T47D (cell line): ENCODE data around the gene NOTCH4.
A peak's percentile ranks its signal among the peaks of the same experiment; 100 is the strongest.
"Not testable (repeated sequence)": the region's sequence is repeated elsewhere in the genome, so short reads cannot be mapped to it uniquely, and the experiment has no call there.

ENCODE experiments used
- DNase-seq, 2 experiments: peaks; one replicate each; pipeline versions ENCODE4 v3.0.0 to v3.0.0-alpha.2; 2011 to 2012; ENCODE audit warnings: low read depth in 1 of 2, low spot score in 1 of 2
- JUND ChIP-seq: IDR thresholded peaks from 2 replicates; pipeline ENCODE4 v1.6.1; 2012; ENCODE audit warnings: low read depth
- in situ Hi-C: cut with HindIII; loops from 2 replicates; pipeline ENCODE4 v1.10.0; 2016; ENCODE audit warnings: low sequenced_read_pairs, low pct_unique_long_range_greater_than_20kb

The NOTCH4 gene

DNA sequence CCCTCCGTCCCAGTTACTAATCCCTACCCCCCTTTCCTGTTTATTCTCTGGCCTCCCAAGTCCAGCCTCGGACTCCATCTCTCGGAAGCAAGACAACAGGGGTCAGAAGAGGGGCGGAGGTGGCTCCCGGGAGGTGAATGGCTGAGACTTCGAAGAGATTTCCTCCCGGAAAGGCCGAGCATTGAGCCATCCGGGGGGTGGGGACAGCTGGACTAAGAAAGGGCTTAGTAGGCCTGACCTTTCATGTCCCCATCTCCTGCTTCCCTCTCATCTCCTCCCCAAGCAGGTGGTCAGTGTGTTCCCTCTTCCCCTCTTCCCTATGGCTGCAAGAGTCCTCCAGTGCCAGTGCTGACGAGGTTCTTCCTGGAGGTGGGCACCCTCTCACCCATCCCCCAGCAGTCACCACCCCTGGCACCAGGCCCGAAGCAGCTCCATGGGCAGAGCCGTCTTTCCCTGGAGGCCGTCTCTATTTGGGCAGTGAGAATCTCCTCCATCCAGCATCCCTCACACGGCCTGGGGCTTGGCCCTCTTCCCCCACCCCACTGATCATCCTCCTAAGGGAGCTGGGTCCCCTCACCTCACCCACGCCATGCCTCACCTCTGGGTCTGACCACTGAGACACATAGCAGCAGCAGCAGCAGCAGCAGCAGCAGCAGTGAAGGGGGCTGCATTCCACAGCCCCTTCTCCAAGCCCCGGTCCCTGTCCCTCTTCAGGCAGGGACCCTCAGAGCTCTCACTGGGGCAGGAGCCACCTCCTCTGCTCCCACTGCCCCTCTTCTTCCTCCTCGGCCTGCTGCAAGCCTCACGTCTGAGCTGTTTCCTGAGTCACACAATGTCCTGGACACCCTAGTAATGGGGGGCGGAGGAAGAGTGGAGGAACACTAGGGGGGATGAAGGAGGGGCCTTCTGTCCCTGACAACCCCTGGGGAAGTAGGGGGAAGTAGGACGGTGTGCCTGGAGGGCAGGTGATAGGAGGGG is at the start of gene NOTCH4:
NOTCH4 (minus strand) TSS at position 810 of the 978 bp plus-strand sequence; CDS start at position 671, 139 bp downstream.
- TF ChIP-seq JUND = no peak
- in situ Hi-C loops = no loop called here
- no peak for DNase-seq

DNA sequence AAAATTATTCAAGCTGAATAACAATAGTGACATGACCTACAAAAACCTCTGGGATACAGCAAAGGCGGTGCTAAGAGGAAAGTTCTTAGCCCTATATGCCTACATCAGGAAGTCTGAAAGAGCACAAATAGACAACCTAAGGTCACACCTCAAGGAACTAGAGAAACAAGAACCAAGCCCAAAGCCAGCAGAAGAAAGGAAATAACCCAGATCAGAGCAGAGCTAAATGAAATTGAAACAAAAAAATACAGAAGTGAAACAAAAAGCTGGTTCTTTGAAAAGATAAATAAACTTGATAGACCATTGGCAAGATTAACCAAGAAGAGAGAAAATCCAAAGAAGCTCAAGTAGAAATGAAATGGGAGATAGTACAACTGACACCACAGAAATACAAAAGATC is 47.6 kb upstream of the NOTCH4 start:
- TF ChIP-seq JUND = no peak
- no peak for DNase-seq
- in situ Hi-C loops = no loop called here

DNA sequence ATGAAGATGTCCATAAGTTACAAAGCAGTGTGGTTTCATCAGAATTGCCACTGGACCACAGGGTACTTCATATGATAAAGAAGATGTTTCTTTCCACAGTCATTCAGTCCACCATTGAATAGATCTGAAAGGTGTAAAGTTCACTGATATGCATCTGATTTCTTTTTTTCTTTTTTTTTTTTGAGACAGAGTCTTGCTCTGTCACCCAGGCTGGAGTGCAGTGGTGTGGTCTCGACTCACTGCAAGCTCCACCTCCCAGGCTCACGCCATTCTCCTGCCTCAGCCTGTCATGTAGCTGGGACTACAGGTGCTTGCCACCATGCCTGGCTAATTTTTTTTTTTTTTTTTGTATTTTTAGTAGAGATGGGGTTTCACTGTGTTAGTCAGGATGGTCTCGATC is 44.6 kb upstream of the NOTCH4 start:
- in situ Hi-C loops, DNase-seq: not testable (repeated sequence)

DNA sequence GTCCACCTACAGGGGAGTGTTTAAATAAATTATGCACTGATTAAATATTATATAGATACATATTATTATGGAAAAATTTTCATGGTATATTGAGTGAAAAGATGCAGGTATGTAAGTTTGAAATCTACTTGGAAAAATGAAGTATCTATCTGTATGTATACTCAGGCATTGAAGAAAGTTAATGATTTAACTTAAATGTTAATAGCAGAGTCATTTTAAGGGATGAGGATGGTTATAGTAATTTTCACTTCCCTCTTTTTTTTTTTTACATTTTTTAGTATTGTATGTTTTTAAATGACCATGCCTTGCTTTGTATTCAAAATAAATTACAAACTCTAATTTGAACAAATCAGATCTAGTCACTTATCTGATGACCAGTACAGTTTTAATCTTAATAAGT is 43.2 kb upstream of the NOTCH4 start:
- in situ Hi-C loops = no loop called here
- TF ChIP-seq JUND = no peak
- DNase-seq = no peak

DNA sequence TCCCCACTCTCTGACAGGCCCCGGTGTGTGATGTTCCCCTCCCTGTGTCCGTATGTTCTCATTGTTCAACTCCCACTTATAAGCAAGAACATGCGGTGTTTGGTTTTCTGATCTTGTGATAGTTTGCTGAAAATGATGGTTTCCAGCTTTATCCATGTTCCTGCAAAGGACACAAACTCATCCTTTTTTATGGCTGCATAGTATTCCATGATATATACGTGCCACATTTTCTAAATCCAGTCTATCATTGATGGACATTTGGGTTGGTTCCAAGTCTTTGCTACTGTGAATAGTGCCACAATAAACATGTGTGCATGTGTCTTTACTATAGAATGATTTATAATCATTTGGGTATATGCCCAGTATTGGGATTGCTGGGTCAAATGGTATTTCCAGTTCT is 33.4 kb upstream of the NOTCH4 start:
- DNase-seq, in situ Hi-C loops: not testable (repeated sequence)

DNA sequence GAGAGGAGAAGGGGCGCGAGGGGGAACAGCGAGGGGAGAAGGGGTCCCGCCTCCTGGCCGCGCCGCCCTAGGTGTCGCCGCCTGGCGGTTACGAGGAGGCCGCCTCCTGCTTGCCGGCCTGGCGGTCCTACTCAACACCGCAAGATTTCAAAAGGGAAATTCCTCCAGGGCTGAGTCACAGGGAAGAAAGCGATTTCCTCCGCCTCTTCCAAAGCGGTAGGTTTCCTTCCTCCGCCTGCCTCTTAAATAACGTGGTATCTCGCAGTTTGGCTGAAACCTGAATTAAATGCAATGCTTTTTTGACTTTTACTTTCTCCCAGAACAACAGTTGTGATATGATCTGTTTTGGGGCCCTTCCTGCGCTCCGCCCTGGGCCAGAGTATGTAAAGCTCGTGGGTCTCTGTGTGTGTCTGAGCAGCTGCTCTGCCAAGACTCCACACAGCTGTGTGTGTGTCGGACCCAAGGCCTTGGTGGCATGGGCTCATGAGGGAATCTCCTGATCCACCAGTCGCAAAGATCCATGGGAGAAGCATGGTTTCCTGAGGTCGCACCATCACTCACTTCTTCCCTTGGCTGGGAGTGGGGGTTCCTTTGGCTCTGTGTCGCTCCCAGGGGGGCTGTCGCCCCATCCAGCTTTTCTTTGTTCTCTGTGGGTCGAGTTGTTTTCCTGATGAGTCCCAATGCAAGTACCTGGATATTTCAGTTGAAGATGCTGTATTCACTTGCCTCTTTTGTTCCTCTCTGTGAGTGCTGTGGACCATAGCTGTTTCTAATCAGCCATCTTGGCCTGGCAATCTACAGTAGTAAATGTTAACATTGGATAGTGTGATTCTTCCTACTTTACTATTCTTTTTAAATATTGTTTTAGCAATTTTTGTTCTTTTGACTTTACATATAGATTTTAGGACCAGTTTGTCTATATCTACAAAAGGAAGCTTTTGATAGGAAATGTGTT is 31.6 kb upstream of the NOTCH4 start:
- in situ Hi-C loops = no loop called here
- TF ChIP-seq JUND = no peak
- peak in 1 of 2 experiments; percentile 48 for DNase-seq

DNA sequence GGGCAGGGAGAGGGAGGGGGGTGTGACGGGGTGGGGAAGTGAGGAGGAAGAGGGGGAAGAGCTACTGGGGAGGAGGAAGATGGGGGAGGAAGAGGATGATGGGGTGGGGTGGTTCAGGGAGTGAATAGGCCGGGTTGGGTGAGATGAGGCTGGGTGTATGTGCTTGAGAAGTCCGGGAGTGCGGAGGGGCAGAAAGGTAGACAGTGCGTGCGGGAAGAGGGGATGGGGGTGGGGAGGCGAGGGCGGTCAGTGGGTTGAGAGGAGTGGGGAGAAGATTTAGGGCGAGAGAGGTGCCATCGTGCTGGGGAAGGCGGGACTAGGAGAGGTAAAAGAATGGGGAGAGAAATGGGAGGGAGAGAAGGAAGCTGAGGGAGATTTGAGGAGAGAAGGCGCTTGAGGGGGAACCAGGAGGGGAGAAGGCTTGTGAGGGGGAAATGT is 30.9 kb upstream of the NOTCH4 start:
- DNase-seq = no peak
- in situ Hi-C loops = no loop called here
- no peak for TF ChIP-seq JUND

DNA sequence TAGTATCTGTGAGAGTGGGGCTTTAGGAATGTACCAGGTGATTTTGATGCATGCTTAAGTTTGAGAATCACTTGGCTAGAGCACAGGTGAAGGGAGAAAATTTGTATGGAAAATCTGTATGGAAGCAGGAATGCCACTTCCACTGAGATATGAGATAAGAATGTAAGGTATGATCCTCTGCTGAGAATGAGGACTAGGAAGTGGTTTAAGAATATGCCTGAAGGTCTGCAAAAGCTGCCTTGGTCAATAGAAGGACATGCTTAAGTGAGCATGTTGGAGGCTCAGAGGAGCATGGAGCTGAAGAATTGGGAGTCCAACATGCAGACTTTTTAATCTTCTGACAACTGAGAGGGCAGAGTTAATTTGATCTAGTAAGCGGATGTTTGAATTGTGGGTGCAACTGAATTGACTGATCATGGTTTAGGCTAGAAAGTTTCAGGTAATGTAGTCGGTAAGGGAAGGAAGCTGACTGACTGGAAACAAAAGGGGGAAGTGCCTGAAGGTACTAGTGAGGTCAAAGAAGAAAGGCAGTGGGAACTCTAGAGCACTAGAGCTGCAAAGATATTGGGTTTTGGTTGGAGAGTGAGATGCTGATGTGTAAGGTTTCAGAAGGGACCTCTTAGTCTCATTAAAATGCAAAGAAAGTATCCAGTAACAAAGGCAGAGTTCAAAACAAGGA is 28.6 kb upstream of the NOTCH4 start:
- no peak for DNase-seq
- in situ Hi-C loops = no loop called here
- TF ChIP-seq JUND = no peak

DNA sequence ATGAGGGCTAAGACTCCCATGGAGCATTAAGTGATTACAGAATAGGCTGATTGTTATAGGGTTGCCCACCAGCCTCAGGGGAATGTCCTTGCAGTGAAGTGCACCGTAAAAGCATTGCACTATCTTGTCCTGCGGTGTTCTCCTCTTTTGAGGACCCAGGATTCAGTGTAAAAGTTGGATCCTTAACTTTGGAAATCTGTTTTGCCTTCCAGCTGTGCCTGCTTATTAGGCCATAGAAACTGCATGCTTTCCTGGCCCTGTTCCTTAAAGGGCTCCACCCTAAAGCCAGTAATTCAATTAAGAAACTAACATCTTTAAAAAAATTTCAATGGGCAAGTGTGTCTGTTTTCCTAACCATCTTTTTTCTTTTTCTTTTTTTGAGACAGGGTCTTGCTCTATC is 25.4 kb upstream of the NOTCH4 start:
- no peak for DNase-seq
- no peak for TF ChIP-seq JUND
- in situ Hi-C loops = no loop called here

DNA sequence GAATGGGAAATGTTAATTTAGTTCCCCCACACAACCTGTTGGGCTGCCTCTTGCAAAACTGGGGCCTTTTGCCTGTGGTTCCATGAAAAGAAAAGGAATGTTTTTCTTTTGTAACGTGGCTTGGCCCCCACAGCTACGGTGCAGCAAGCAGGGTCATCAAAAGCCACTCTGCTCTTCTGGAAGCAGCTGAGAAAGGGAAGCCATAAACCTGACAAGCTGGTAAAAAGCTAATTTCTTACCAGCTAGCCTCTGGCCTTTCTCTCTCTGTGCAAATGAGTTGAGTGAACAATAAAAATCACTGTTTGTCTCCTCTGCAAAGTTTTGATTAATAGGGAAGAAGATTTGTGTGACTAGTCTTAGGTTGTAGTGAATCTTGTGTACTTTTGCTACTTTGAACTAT is 23.5 kb upstream of the NOTCH4 start:
- in situ Hi-C loops = no loop called here
- TF ChIP-seq JUND = no peak
- DNase-seq = no peak

DNA sequence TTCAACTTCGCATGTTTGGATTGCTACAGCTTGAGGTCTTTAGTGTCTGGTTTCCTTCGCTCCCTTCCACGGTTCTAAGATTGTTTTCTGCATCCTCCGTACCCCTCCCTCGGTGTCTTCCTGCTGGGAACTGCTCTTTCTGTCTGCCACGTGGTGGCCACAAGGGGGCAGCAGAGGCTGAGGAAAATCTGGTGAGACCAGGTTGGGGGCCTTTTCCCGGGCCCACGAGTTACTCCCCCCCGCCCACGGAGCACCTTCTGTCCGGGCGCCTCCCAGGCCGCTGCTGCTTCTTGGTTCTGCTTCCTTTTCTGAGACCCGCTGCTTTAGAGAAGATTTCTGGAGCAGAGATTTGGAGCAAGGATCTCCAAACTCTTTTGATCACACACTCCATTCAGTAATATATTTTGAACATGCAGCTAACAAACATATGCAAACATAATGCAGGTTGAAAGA is 21.1 kb upstream of the NOTCH4 start:
- TF ChIP-seq JUND = no peak
- in situ Hi-C loops = no loop called here
- DNase-seq = peak; percentile 78 to 84

DNA sequence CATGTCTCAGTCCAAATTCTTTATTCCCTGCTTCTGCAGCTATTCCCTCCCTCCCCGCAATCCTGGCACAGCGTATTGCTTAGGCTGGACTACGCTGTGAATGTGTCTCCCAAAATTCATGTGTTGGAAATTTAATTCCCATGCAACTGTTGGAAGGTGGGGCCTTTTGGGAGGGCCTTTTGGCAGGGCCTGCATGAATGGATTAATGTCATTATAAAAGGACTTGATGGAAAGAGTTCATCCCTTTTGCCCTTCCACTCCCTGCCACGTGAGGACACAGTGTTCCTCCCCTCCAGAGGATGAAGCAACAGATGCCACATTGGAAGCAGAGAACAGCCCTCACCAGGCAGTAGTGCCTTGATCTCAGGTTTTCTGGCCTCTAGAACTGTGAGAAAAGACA is 20.4 kb upstream of the NOTCH4 start:
- DNase-seq = no peak
- in situ Hi-C loops = no loop called here
- no peak for TF ChIP-seq JUND

DNA sequence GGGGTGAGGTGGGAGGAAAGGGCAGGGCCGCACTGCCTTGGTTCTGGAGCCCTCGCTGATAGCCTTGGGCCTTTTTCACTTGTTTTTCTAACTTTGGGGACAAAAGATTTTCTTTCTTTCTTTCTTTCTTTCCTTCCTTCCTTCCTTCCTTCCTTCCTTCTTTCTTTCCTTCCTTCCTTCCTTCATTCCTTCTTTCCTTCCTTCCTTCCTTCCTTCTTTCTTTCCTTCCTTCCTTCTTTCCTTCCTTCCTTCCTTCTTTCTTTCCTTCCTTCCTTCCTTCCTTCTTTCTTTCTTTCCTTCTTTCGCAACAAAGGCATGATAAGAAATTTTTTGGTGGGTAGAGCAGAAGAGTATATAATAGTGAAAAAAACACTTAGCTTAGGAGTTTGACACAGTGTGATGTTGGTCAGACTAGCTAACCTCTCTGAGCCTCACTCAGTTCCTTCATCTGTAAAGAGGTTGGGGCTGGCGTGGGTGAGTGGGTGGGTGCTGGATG is 18.5 kb upstream of the NOTCH4 start:
- in situ Hi-C loops, DNase-seq: not testable (repeated sequence)
